ENCODE results near the gene GNG7.

- TF ChIP-seq CTCF (IDR thresholded peaks at IDR 0.05; ENCODE audit: low read depth, low read length) (no peak), EZH2phosphoT487 (IDR thresholded peaks at IDR 0.05; ENCODE audit: low read depth) (no peak)
Measured at GRCh38 chr19:2616741-2617392, 85.6 kb downstream of the GNG7 start.
